Measurements from ENCODE around the gene NOL9. TPM values are rescaled to one million over a fixed set of nuclear protein-coding genes. Genes with fewer than 3 reads are reported as not detected.
"Not testable (repeated sequence)": the region's sequence is repeated elsewhere in the genome, so short reads cannot be mapped to it uniquely, and the experiment has no call there.

Gene NOL9
- total RNA-seq, 2 experiments from 2014 or later = 52.3 to 54.1 TPM

DNA sequence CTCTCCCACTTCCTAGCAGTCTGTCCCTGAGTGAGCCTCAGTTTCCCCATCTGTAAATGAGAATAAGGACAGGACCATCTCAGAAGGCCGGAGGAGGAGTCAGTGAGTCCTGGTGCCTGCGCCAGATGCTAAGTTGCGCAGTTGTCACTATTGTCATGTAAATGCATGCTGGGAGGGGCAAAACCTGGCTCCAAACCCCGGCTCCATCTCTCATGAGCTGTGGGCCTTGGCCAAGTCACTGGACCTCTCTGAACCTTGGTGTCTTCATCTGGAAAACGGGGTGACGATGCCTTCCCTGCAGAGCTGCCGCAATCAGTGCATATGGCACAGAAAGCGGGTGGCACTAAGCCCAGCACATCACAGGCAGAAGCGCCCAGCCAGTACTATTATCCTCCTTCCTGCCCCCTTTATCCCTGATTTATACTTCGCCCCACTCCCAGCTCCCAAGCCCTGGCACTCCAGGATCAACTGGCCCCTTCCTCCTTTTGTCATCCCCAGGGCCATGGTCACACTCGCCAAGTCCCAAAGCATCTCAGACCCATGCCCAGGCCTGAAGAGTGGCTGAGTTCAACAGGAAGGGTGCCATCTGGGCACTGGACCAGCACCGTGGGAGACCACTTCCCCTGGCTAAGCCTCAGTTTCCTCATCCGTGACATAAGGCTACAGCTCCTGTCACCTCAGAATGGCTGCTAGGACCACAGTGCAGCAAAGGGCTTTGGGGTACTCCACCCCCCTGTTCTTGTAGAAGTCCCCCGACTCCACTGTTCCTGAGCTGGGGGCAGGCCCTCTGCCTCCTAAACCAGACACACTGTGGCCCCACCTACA, 58.6 kb downstream of the NOL9 start:
- ATAC-seq (ENCODE audit: poor library complexity) = no peak
- intact Hi-C loops (cut with DNase I, micrococcal nuclease) = no loop called here
- ChIA-PET CTCF (interaction anchor here (1.2 to 1.7 kb wide), 3 partner anchors 10 to 150 kb away, joined by 3 to 4 read pairs (median 3); no protein-coding TSS in a partner anchor), POLR2A (interaction anchor here (0.9 kb wide), 1 partner anchor 106 kb away, joined by 3 read pairs; no protein-coding TSS in a partner anchor)
- TF ChIP-seq CTCF (IDR thresholded peaks at IDR 0.05) = no peak
- H3K4me1 ChIP-seq (ENCODE audit: insufficient read depth, low read length) = peaks cover 55% of the 10 kb centered on the region
- H3K36me3 ChIP-seq (ENCODE audit: insufficient read depth, low read length) = no peaks in the 10 kb centered on the region
- Mint-ChIP-seq H3K4me3 (peak overlapping the region; percentile 67), H3K36me3 (ENCODE audit: low read depth) (no peaks in the 10 kb centered on the region), H3K27me3 (peaks cover 4% of the 10 kb centered on the region), H3K9me3 (no peaks in the 10 kb centered on the region), H3K27ac (no peak overlapping the region), H3K4me1 (ENCODE audit: low read depth) (peaks cover 40% of the 10 kb centered on the region)
- H3K9me3 ChIP-seq (ENCODE audit: control insufficient read depth in 1 of 2, insufficient read depth in 1 of 2, low read length in 2 of 2) = no peaks in the 10 kb centered on the region
- H3K27me3 ChIP-seq (ENCODE audit: control insufficient read depth in 1 of 2, insufficient read depth in 2 of 2, low read length in 2 of 2) = no peaks in the 10 kb centered on the region
- no peak overlapping the region for H3K4me3 ChIP-seq (ENCODE audit: low read length)
- DNase-seq = no peak
- H3K27ac ChIP-seq (ENCODE audit: low read depth in 1 of 2, low read length in 2 of 2) = no peak overlapping the region

DNA sequence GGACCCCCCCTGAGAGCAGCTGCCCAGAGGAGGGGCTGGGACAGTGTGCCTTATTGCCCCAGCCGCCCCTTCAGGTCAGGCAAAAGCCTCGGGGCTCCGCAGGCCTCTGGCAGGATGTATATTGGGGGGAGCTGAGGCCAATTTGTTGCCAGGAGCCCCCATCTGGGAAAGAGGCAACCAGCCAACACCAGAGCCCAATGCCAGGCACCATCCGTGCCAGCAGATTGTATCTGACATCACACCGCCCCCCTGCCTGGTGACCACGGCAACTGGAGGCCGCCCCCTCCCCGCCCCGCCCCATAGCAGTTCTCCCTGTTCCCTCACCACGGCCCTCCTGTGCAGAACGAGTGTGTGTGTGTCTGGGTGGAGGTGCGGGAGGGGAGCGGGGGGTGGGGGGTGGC, 59.3 kb downstream of the NOL9 start:
- POLR2A ChIA-PET = no interaction called here

GRCh38 chr1:6494627-6495026, 59.7 kb downstream of the NOL9 start:
- Histone ChIP-seq H3K36me3 (ENCODE audit: insufficient read depth, low read length) (no peaks in the 10 kb centered on the region), H3K27ac (ENCODE audit: low read depth in 1 of 2, low read length in 2 of 2) (no peak overlapping the region), H3K27me3 (ENCODE audit: control insufficient read depth in 1 of 2, insufficient read depth in 2 of 2, low read length in 2 of 2) (no peaks in the 10 kb centered on the region), H3K9me3 (ENCODE audit: control insufficient read depth in 1 of 2, insufficient read depth in 1 of 2, low read length in 2 of 2) (no peaks in the 10 kb centered on the region), H3K4me3 (ENCODE audit: low read length) (no peak overlapping the region), H3K4me1 (ENCODE audit: insufficient read depth, low read length) (peaks cover 66% of the 10 kb centered on the region)
- POLR2A ChIA-PET = no interaction called here
- intact Hi-C loops (cut with DNase I, micrococcal nuclease) = no loop called here
- CTCF ChIA-PET = interaction anchor here (1.2 to 1.7 kb wide), 2 partner anchors 8 to 152 kb away, joined by 3 read pairs; no protein-coding TSS in a partner anchor
- DNase-seq = no peak
- no peaks in the 10 kb centered on the region for H3K9me3 Mint-ChIP-seq
- peaks cover 40% of the 10 kb centered on the region for H3K4me1 Mint-ChIP-seq (ENCODE audit: low read depth)
- peaks cover 4% of the 10 kb centered on the region for H3K27me3 Mint-ChIP-seq
- H3K36me3 Mint-ChIP-seq (ENCODE audit: low read depth) = no peaks in the 10 kb centered on the region
- no peak for ATAC-seq (ENCODE audit: poor library complexity)
- TF ChIP-seq CTCF (IDR thresholded peaks at IDR 0.05) = no peak
- H3K4me3 Mint-ChIP-seq = no peak overlapping the region
- H3K27ac Mint-ChIP-seq = no peak overlapping the region

More for the DNA sequence above, 59.3 kb downstream of the NOL9 start:
- no peak for TF ChIP-seq CTCF (IDR thresholded peaks at IDR 0.05)
- no peaks in the 10 kb centered on the region for H3K9me3 Mint-ChIP-seq
- peaks cover 62% of the 10 kb centered on the region for H3K4me1 ChIP-seq (ENCODE audit: insufficient read depth, low read length)
- intact Hi-C loops (cut with DNase I, micrococcal nuclease) = no loop called here
- H3K27me3 Mint-ChIP-seq = peaks cover 4% of the 10 kb centered on the region
- H3K36me3 ChIP-seq (ENCODE audit: insufficient read depth, low read length) = no peaks in the 10 kb centered on the region
- H3K9me3 ChIP-seq (ENCODE audit: control insufficient read depth in 1 of 2, insufficient read depth in 1 of 2, low read length in 2 of 2) = no peaks in the 10 kb centered on the region
- CTCF ChIA-PET = interaction anchor here (1.2 to 1.7 kb wide), 2 partner anchors 9 to 151 kb away, joined by 3 read pairs; no protein-coding TSS in a partner anchor
- ATAC-seq (ENCODE audit: poor library complexity) (peak; percentile 15), DNase-seq (peak in 3 of 14 experiments; percentile 32 to 55 (median 49))
- no peak overlapping the region for H3K27ac Mint-ChIP-seq
- H3K4me3 ChIP-seq (ENCODE audit: low read length) = no peak overlapping the region
- no peak overlapping the region for H3K4me3 Mint-ChIP-seq
- no peak overlapping the region for H3K27ac ChIP-seq (ENCODE audit: low read depth in 1 of 2, low read length in 2 of 2)
- H3K36me3 Mint-ChIP-seq (ENCODE audit: low read depth) = no peaks in the 10 kb centered on the region
- no peaks in the 10 kb centered on the region for H3K27me3 ChIP-seq (ENCODE audit: control insufficient read depth in 1 of 2, insufficient read depth in 2 of 2, low read length in 2 of 2)
- H3K4me1 Mint-ChIP-seq (ENCODE audit: low read depth) = peaks cover 40% of the 10 kb centered on the region

- POLR2A ChIA-PET; H3K4me3 ChIP-seq (ENCODE audit: low read length); H3K27me3 ChIP-seq (ENCODE audit: control insufficient read depth in 1 of 2, insufficient read depth in 2 of 2, low read length in 2 of 2); H3K9me3 Mint-ChIP-seq; H3K4me3 Mint-ChIP-seq; H3K9me3 ChIP-seq (ENCODE audit: control insufficient read depth in 1 of 2, insufficient read depth in 1 of 2, low read length in 2 of 2); H3K27me3 Mint-ChIP-seq; DNase-seq; intact Hi-C loops (cut with DNase I, micrococcal nuclease); H3K27ac ChIP-seq (ENCODE audit: low read depth in 1 of 2, low read length in 2 of 2); ATAC-seq (ENCODE audit: poor library complexity); H3K36me3 Mint-ChIP-seq (ENCODE audit: low read depth); H3K36me3 ChIP-seq (ENCODE audit: insufficient read depth, low read length): not testable (repeated sequence)
- CTCF ChIA-PET = interaction anchor here (1.5 kb wide), 1 partner anchor 60 kb away, joined by 4 read pairs; the partner anchor contains the start of gene NOL9
- peak overlapping the region; percentile 65 for H3K27ac Mint-ChIP-seq
- H3K4me1 Mint-ChIP-seq (ENCODE audit: low read depth) = peaks cover 40% of the 10 kb centered on the region
- peaks cover 69% of the 10 kb centered on the region for H3K4me1 ChIP-seq (ENCODE audit: insufficient read depth, low read length)
Measured at GRCh38 chr1:6493834-6494223, 60.5 kb downstream of the NOL9 start.
